ENCODE data around the gene ABHD17A. TPM values are rescaled to one million over a fixed set of nuclear protein-coding genes. Genes with fewer than 3 reads are reported as not detected.

ABHD17A gene
- total RNA-seq, 6 experiments from 2014 or later = 20.4 to 49.5 (median 23.5) TPM

DNA sequence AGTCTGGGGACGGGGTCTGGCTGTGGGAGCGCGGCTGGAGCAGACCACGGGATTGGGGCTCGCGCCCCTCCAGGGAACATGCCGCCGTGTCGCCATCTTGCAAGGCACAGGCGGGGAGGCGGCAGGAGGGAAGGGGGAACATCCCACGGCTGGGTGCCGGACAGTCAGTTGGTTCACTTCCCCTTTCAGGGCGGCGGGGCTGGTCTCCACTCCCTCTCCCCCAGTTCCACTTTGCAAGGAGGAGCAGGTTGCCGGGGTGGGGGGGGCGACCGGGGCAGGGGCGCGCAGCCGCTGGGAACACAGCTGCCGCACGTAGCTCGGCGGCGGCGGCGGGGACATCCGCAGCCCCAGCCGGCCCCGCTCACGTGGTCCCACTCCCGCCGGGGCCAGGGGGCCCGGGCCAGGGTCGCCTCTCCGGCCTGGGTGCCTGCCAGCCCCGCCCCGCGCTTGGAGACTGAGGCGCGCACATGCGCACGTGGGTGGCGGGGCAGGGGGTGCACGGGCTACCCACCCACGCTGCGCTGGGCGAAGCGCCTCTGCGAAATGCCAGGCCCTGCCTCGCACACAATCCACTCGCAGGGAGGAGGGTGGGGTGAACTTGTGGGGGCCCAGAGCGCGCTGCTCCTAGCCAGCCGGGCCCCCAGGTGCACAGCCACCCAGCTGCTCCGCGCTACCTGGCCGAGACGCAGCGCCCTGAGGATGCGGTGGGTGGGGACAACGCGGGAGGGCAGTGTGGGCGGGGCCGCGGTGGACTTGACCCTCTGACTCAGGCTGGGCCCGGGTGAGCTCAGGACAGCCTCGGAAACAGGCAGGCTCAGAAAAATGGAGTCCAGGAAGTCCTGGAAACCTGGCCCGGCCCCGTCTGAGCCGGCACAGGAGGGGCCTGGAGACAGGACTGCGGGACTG is 28.3 kb downstream of the ABHD17A start:
- no peaks in the 10 kb centered on the region for H3K9me3 ChIP-seq
- ATAC-seq = peak; percentile 66 to 72 (median 69)

DNA sequence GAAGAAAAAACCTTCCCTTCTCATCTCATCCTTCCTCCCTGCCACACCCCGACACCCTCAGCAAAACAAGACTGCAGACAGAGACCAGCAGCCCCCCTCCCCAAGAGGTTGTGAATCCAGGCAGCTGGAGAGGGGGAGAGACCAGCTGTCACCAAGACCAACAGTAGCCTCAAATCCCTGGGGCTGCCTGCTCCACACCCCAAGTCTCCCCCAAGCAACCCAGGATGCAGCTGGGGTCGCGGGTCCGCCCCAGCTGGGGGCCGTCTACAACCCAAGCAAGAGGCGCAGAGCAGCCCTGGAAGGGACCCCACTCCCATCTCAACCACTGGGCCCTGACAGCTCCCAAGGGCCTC is 29.0 kb downstream of the ABHD17A start:
- no peaks in the 10 kb centered on the region for H3K9me3 ChIP-seq
- DNase-seq (no peak), ATAC-seq (no peak)
- H3K27me3 ChIP-seq = no peaks in the 10 kb centered on the region
- peak overlapping the region; percentile 49 to 89 (median 77) for H3K27ac ChIP-seq
- H3K36me3 ChIP-seq = no peaks in the 10 kb centered on the region
- peaks cover 0 to 55% (median 18%) of the 10 kb centered on the region in 4 donors for H3K4me1 ChIP-seq
- H3K4me3 ChIP-seq = peak overlapping the region; percentile 19 to 45 (median 34)
- intact Hi-C loops (cut with DNase I) = no loop called here
- WGBS (ENCODE audit: insufficient coverage, low coverage, low lambda C conversion rate, missing lambda C conversion rate) = 60% methylated on average over 1 of the region's 6 CpGs
- TF ChIP-seq, protein P1, sequence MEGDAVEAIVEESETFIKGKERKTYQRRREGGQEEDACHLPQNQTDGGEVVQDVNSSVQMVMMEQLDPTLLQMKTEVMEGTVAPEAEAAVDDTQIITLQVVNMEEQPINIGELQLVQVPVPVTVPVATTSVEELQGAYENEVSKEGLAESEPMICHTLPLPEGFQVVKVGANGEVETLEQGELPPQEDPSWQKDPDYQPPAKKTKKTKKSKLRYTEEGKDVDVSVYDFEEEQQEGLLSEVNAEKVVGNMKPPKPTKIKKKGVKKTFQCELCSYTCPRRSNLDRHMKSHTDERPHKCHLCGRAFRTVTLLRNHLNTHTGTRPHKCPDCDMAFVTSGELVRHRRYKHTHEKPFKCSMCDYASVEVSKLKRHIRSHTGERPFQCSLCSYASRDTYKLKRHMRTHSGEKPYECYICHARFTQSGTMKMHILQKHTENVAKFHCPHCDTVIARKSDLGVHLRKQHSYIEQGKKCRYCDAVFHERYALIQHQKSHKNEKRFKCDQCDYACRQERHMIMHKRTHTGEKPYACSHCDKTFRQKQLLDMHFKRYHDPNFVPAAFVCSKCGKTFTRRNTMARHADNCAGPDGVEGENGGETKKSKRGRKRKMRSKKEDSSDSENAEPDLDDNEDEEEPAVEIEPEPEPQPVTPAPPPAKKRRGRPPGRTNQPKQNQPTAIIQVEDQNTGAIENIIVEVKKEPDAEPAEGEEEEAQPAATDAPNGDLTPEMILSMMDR (IDR thresholded peaks at IDR 0.05) = no peak

More for the DNA sequence above, 28.3 kb downstream of the ABHD17A start:
- WGBS (ENCODE audit: insufficient coverage, low coverage, low lambda C conversion rate, missing lambda C conversion rate) = no CpG with 5 or more reads among the region's 73 CpGs
- Histone ChIP-seq H3K36me3 (no peaks in the 10 kb centered on the region), H3K4me3 (peak overlapping the region; percentile 34 to 45 (median 36)), H3K27me3 (no peaks in the 10 kb centered on the region), H3K27ac (peak overlapping the region; percentile 69 to 89 (median 77)), H3K4me1 (peaks cover 0 to 61% (median 21%) of the 10 kb centered on the region in 4 donors)
- peak; percentile 92 to 95 (median 94) for DNase-seq
- TF ChIP-seq POLR2A (IDR thresholded peaks at IDR 0.05) = peak; percentile 28
- TF ChIP-seq, protein P1 (IDR thresholded peaks at IDR 0.05) = no peak
- intact Hi-C loops (cut with DNase I) = no loop called here

DNA sequence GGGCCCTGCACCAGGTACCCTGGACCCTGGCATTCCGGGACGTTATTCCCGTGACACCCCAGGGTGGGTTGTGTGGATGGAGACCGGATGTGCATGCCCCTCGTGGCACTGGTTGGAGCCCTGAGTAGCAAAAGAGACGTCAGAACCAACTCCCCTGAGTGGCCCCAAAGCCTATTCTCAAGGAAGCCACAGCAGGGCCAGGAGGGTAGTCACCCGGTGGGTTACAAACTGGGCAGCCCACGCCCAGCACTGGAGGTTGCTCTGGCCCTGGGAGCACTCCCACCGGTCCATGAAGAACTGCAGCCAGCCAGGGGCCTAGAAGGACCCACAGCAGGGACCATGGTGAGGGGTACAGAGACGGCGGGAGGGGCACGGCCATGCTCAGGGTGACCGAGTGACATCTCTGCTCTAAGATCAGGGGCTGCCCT is 29.5 kb downstream of the ABHD17A start:
- intact Hi-C loops (cut with DNase I) = no loop called here
- H3K4me1 ChIP-seq = peaks cover 0 to 53% (median 16%) of the 10 kb centered on the region in 4 donors
- H3K36me3 ChIP-seq = no peaks in the 10 kb centered on the region
- H3K9me3 ChIP-seq = no peaks in the 10 kb centered on the region
- H3K27ac ChIP-seq = peak overlapping the region; percentile 49 to 89 (median 77)
- no peak for ATAC-seq
- peak overlapping the region in 2 of 3 donors; percentile 10 to 19 for H3K4me3 ChIP-seq
- DNase-seq = peak; percentile 40 to 66 (median 60)
- WGBS (ENCODE audit: insufficient coverage, low coverage, low lambda C conversion rate, missing lambda C conversion rate) = 55% methylated on average over 6 of the region's 13 CpGs
- TF ChIP-seq POLR2A (IDR thresholded peaks at IDR 0.05) = no peak
- H3K27me3 ChIP-seq = no peaks in the 10 kb centered on the region

DNA sequence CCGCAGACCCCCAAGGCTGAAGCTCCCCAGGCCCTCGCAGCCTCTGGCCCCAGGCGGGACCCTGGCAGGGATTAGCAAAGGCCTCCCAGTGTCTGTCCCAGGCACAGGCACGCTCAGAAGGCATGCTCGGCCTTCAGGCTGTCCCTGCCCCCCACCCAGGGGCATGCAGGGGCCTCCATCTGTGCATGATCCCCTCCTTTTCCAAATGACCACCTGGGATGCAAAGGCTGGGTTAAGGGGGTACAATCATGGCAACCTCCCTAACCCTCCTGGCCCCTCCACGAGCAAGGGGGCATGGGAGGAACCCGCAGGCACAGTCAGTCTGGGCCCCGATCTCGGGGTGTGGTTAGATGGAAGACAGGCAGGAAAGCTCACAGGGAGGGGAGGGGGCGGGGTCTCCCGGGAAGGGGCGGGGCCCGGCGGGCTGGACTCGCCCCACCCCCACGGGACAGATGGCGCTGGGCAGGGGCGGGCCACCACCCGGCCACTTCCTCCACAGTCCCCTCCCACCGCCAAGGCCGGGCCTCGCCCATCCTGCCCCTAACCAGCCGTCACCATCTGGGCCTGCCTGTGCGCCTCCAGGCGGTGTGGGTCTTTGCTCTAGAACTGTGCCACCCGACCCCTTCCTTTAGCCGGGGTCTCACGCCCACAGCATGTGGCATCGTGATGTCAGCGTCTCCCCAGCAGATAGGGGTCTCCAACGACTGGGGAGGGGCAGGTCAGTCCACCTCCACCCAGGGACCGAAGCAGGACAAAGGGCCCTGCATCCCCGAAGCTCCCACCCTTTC is 30.1 kb downstream of the ABHD17A start:
- Histone ChIP-seq H3K4me1 (peaks cover 0 to 47% (median 13%) of the 10 kb centered on the region in 4 donors), H3K9me3 (no peaks in the 10 kb centered on the region), H3K4me3 (peak overlapping the region in 1 of 3 donors; percentile 10), H3K36me3 (no peaks in the 10 kb centered on the region), H3K27ac (peak overlapping the region; percentile 53 to 89 (median 77)), H3K27me3 (no peaks in the 10 kb centered on the region)
- WGBS (ENCODE audit: insufficient coverage, low coverage, low lambda C conversion rate, missing lambda C conversion rate) = no CpG with 5 or more reads among the region's 33 CpGs
- intact Hi-C loops (cut with DNase I) = no loop called here
- ATAC-seq = peak; percentile 48 to 64 (median 54)
- TF ChIP-seq POLR2A (IDR thresholded peaks at IDR 0.05) = peak; percentile 50
- TF ChIP-seq, protein P1 (IDR thresholded peaks at IDR 0.05) = no peak
- DNase-seq = peak; percentile 85 to 92 (median 91)
